Measurements from ENCODE around the gene ACIN1. TPM values are rescaled to one million over a fixed set of nuclear protein-coding genes. Genes with fewer than 3 reads are reported as not detected.

ACIN1 gene
- total RNA-seq, 1 donor from 2014 or later: 137 TPM

GRCh38 chr14:23023022-23023794, 71.7 kb downstream of the ACIN1 start:
- no peak for DNase-seq (ENCODE audit: low spot score)
- TF ChIP-seq, protein P1, sequence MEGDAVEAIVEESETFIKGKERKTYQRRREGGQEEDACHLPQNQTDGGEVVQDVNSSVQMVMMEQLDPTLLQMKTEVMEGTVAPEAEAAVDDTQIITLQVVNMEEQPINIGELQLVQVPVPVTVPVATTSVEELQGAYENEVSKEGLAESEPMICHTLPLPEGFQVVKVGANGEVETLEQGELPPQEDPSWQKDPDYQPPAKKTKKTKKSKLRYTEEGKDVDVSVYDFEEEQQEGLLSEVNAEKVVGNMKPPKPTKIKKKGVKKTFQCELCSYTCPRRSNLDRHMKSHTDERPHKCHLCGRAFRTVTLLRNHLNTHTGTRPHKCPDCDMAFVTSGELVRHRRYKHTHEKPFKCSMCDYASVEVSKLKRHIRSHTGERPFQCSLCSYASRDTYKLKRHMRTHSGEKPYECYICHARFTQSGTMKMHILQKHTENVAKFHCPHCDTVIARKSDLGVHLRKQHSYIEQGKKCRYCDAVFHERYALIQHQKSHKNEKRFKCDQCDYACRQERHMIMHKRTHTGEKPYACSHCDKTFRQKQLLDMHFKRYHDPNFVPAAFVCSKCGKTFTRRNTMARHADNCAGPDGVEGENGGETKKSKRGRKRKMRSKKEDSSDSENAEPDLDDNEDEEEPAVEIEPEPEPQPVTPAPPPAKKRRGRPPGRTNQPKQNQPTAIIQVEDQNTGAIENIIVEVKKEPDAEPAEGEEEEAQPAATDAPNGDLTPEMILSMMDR (IDR thresholded peaks at IDR 0.05): no peak
- Mint-ChIP-seq H3K27ac (ENCODE audit: unreplicated experiment) (no peak overlapping the region), H3K9me3 (ENCODE audit: low read depth) (no peaks in the 10 kb centered on the region), H3K4me3 (ENCODE audit: unreplicated experiment) (no peak overlapping the region), H3K27me3 (ENCODE audit: low read depth) (no peaks in the 10 kb centered on the region), H3K4me1 (ENCODE audit: low read depth) (peaks cover 19% of the 10 kb centered on the region), H3K36me3 (ENCODE audit: low read depth) (peaks cover 22% of the 10 kb centered on the region)

DNA sequence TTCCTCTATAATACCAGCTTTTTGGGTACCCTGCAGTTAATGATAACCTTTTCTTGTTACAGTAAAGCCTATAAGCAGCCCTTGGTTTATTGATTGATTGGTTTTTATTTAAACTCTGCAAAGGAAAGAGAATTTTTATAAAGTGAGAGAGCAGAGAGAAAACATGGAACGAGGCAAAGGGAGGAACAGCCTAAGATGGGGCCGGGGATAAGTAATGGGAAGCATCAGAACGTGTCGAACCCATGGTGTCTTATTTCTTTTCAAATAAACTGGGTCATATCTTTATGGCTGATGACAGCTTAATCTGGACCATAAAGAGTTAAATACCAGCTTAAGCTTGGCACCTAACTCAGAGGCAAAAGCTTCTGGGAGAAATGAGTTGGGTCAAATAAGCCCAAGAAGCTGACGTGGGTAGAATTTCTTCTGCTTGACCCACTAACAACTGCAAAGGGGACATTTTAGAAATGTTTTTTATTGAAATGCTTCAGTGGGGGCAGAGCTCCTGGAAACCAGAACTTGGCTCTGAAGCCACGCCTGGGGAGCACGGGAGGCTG, 73.0 kb downstream of the ACIN1 start:
- DNase-seq (ENCODE audit: low spot score): no peak
- Mint-ChIP-seq H3K36me3 (ENCODE audit: low read depth) (peaks cover 17% of the 10 kb centered on the region), H3K27ac (ENCODE audit: unreplicated experiment) (no peak overlapping the region), H3K4me1 (ENCODE audit: low read depth) (peaks cover 16% of the 10 kb centered on the region), H3K27me3 (ENCODE audit: low read depth) (no peaks in the 10 kb centered on the region), H3K4me3 (ENCODE audit: unreplicated experiment) (no peak overlapping the region), H3K9me3 (ENCODE audit: low read depth) (no peaks in the 10 kb centered on the region)
- TF ChIP-seq, protein P1 (IDR thresholded peaks at IDR 0.05): no peak

DNA sequence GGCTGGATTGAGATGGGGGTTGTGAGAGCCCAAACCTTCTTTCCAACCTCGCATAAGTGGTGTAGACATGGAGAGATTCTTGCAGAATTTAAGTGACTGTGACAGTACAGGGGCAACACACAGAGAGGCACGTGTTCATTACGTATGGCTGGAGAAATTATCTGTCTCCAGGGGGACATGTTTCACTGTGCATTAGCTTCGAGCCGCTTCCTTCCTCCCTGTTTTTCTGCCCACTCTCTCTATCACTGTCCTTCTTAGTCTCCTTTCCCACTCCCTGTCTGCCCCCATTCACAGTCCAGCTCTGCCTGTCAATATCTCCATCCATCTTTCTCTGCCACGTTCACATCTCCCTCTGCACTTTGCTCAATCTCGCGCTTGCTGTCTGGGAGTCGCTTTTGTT, 73.5 kb downstream of the ACIN1 start:
- Mint-ChIP-seq H3K27ac (ENCODE audit: unreplicated experiment) (no peak overlapping the region), H3K27me3 (ENCODE audit: low read depth) (no peaks in the 10 kb centered on the region), H3K9me3 (ENCODE audit: low read depth) (no peaks in the 10 kb centered on the region), H3K4me1 (ENCODE audit: low read depth) (peaks cover 16% of the 10 kb centered on the region), H3K4me3 (ENCODE audit: unreplicated experiment) (no peak overlapping the region), H3K36me3 (ENCODE audit: low read depth) (peaks cover 17% of the 10 kb centered on the region)
- no peak for DNase-seq (ENCODE audit: low spot score)
- TF ChIP-seq, protein P1 (IDR thresholded peaks at IDR 0.05): no peak

DNA sequence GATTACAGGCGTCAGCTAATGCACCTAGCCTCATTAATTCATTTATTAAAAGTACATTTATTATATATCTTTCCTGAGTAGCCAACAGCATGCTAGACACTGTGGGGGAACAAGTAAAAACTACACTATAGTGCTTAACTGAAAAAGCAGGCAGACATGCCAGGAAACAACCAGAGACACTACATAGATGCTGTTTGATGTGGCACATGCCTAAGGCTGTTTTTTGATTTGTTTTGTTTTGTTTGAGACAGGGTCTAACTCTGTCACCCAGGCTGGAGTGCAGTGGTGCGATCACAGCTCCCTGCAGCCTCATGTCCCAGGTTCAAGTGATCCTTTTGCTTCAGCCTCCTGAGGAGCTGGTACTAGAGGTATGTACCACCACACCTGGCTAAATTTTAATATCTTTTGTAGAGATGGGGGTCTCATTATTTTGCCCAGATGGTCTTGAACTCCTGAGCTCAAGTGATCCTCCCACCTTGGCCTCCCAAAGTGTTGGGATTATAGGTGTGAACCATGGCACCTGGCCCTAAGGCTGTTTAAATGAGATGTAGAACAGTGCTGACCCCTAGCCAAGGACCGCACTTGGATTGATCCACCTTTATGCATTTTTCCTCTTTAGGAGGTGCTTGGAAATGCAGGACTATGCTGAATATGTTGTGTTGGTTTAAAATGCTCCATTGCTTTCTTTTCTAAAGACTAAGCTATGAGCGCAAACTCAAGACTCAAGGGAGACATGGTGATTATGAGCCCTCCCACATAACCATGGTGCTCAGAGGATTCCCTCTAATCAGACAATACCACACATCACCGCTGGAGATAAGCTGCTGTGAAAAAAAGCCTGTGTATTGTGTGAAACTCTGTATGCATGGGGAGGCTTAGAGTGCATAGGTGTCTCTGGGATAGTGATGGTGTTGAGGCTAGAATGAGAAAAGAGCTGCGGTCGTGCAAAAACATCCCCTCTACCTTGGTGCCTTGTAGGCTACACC, 74.5 kb downstream of the ACIN1 start:
- H3K36me3 Mint-ChIP-seq (ENCODE audit: low read depth): peaks cover 11% of the 10 kb centered on the region
- H3K4me1 Mint-ChIP-seq (ENCODE audit: low read depth): peaks cover 9% of the 10 kb centered on the region

More for the DNA sequence above, 74.5 kb downstream of the ACIN1 start:
- no peak overlapping the region for H3K27ac Mint-ChIP-seq (ENCODE audit: unreplicated experiment)
- no peak for DNase-seq (ENCODE audit: low spot score)
- TF ChIP-seq, protein P1 (IDR thresholded peaks at IDR 0.05): no peak
- no peaks in the 10 kb centered on the region for H3K9me3 Mint-ChIP-seq (ENCODE audit: low read depth)
- no peaks in the 10 kb centered on the region for H3K27me3 Mint-ChIP-seq (ENCODE audit: low read depth)
- H3K4me3 Mint-ChIP-seq (ENCODE audit: unreplicated experiment): no peak overlapping the region
